HG02852 (cell line): ENCODE results near the gene CARD11.

Experiments
- ATAC-seq: cut with Tn5 transposase; IDR thresholded peaks from one replicate; pipeline ENCODE4 v1.9.1; 2021; ENCODE audit warnings: mild to moderate bottlenecking, moderate library complexity; ENCODE audit not compliant: unreplicated experiment

The CARD11 gene

GRCh38 chr7:2856388-2857169 is 187.1 kb downstream of the CARD11 start:
- no peak for ATAC-seq
